ENCODE data around the gene HDGF. TPM values are rescaled to one million over a fixed set of nuclear protein-coding genes. Genes with fewer than 3 reads are reported as not detected.
A peak's percentile ranks its signal among the peaks of the same experiment; 100 is the strongest.
"Not testable (repeated sequence)": the region's sequence is repeated elsewhere in the genome, so short reads cannot be mapped to it uniquely, and the experiment has no call there.

The HDGF gene
- total RNA-seq, 2 experiments from 2014 or later: 186 to 196 TPM

DNA sequence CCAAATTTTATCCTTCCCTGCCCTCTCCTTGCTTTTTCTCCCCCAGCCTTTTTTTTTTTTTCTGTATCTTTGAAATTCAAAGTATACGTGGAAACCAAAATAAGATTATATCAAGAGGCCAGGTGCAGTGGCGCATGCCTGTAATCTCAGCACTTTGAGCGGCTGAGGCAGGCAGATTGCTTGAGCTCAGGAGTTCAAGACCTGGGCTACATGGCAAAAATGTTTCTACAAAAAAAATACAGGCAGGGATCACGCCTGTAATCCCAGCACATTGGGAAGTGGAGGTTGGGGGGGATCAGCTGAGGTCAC lies 9.3 kb upstream of the HDGF start:
- POLR2A ChIA-PET: interaction anchor here (1.2 kb wide), 1 partner anchor 9 kb away, joined by 5 read pairs; the partner anchor contains the start of gene HDGF
- H3K4me3 Mint-ChIP-seq: no peak overlapping the region
- H3K4me1 Mint-ChIP-seq: peaks cover 6% of the 10 kb centered on the region

DNA sequence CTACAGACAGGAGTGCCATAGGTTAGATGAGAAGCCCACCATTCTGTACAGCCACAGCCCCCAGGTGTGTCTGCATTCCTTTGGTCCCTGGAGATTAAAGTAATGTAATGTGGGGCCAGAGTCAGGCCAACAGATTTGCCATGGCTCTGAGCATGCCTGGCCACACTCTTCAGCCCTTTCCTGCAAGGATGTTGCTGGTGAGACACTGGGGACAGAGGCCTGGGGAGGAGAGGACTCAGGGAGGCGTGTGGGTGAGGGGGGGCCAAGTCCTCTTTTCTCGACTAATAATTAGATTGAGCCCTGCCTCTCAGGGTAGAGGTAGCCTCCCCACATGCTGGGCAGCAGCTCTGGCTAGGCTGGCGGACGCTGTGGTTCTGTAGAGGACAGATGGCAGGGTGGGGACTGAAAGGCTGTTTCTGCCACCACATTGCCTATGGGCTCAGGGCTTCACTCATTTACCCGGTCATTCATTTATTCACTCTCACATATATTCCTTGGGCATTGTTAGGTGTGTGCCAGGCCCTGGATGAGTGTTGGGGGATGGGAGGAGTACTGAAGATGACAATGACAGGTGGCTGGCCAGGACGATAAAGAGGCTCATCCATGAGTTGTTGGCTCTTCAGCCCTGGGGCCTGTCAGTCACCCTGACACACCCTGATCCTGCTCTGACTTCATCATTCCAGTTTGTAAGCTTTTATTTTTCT lies 8.8 kb upstream of the HDGF start:
- ATAC-seq (ENCODE audit: low read depth) (no peak), DNase-seq (no peak)
- no peaks in the 10 kb centered on the region for H3K9me3 Mint-ChIP-seq
- no peaks in the 10 kb centered on the region for H3K27me3 Mint-ChIP-seq
- H3K36me3 Mint-ChIP-seq: no peaks in the 10 kb centered on the region
- POLR2A ChIA-PET: interaction anchor here (1.2 kb wide), 1 partner anchor 8 kb away, joined by 5 read pairs; the partner anchor contains the start of gene HDGF
- H3K4me1 Mint-ChIP-seq: peaks cover 4% of the 10 kb centered on the region
- H3K4me3 Mint-ChIP-seq: no peak overlapping the region
- H3K27ac Mint-ChIP-seq: no peak overlapping the region

More for the DNA sequence above, 9.3 kb upstream of the HDGF start:
- H3K9me3 Mint-ChIP-seq: no peaks in the 10 kb centered on the region
- DNase-seq (no peak), ATAC-seq (ENCODE audit: low read depth) (no peak)
- H3K27me3 Mint-ChIP-seq: no peaks in the 10 kb centered on the region
- H3K27ac Mint-ChIP-seq: no peak overlapping the region
- H3K36me3 Mint-ChIP-seq: no peaks in the 10 kb centered on the region

GRCh38 chr1:156757572-156758253 lies 6.2 kb upstream of the HDGF start:
- peak; percentile 4 for DNase-seq

GRCh38 chr1:156756355-156756754 lies 4.9 kb upstream of the HDGF start:
- H3K27me3 Mint-ChIP-seq: no peaks in the 10 kb centered on the region
- H3K36me3 Mint-ChIP-seq: peaks cover 5% of the 10 kb centered on the region
- ATAC-seq (ENCODE audit: low read depth): no peak
- no peak for DNase-seq
- H3K4me1 Mint-ChIP-seq: peaks cover 13% of the 10 kb centered on the region
- no peaks in the 10 kb centered on the region for H3K9me3 Mint-ChIP-seq
- no peak overlapping the region for H3K4me3 Mint-ChIP-seq
- no peak overlapping the region for H3K27ac Mint-ChIP-seq
- POLR2A ChIA-PET: interaction anchor here (0.6 to 1.0 kb wide), 6 partner anchors 11 to 122 kb away, joined by 3 to 5 read pairs (median 4); partner anchors contain the start of genes ISG20L2, METTL25B, MRPL24 and PRCC

More at GRCh38 chr1:156757572-156758253, 6.2 kb upstream of the HDGF start:
- H3K36me3 Mint-ChIP-seq; H3K9me3 Mint-ChIP-seq; H3K27me3 Mint-ChIP-seq; H3K27ac Mint-ChIP-seq; ATAC-seq (ENCODE audit: low read depth); POLR2A ChIA-PET; H3K4me3 Mint-ChIP-seq: not testable (repeated sequence)
- H3K4me1 Mint-ChIP-seq: peaks cover 11% of the 10 kb centered on the region

DNA sequence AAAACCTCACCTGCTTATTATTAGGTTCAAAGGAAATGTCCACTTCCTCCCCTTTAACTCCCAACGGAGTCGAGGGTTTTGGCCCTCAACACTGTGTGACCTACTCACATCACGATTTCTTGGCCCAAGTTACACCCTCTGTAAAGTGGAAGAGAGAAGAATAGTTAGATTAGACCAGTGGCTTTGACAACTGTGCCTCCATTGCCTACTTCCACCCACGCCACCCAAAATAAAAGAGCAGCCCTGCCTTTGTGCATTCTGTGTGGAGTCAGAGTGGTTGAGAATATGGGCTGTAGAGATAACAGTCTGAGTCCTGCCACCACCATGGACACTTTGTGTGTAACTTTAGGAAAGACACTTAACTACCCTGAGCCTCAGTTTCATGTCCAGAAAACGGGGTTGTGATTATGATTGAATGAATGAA lies 4.1 kb upstream of the HDGF start:
- no peak for DNase-seq
- Mint-ChIP-seq H3K9me3 (no peaks in the 10 kb centered on the region), H3K27ac (no peak overlapping the region), H3K27me3 (no peaks in the 10 kb centered on the region), H3K4me1 (peaks cover 13% of the 10 kb centered on the region), H3K36me3 (peaks cover 5% of the 10 kb centered on the region), H3K4me3 (no peak overlapping the region)
- POLR2A ChIA-PET: interaction anchor here (1.4 kb wide), 1 partner anchor 27 kb away, joined by 4 read pairs; the partner anchor contains the start of genes ISG20L2 and METTL25B
- ATAC-seq (ENCODE audit: low read depth): no peak

- ATAC-seq (ENCODE audit: low read depth) (no peak), DNase-seq (no peak)
- Mint-ChIP-seq H3K27me3 (no peaks in the 10 kb centered on the region), H3K4me3 (no peak overlapping the region), H3K9me3 (no peaks in the 10 kb centered on the region), H3K36me3 (peaks cover 11% of the 10 kb centered on the region), H3K27ac (no peak overlapping the region), H3K4me1 (peaks cover 24% of the 10 kb centered on the region)
- POLR2A ChIA-PET: interaction anchor here (1.4 to 5.7 kb wide), 2 partner anchors 11 to 26 kb away, joined by 4 to 67 read pairs; partner anchors contain the start of genes ISG20L2, METTL25B and PRCC
Measured at GRCh38 chr1:156754219-156754618, 2.7 kb upstream of the HDGF start.

DNA sequence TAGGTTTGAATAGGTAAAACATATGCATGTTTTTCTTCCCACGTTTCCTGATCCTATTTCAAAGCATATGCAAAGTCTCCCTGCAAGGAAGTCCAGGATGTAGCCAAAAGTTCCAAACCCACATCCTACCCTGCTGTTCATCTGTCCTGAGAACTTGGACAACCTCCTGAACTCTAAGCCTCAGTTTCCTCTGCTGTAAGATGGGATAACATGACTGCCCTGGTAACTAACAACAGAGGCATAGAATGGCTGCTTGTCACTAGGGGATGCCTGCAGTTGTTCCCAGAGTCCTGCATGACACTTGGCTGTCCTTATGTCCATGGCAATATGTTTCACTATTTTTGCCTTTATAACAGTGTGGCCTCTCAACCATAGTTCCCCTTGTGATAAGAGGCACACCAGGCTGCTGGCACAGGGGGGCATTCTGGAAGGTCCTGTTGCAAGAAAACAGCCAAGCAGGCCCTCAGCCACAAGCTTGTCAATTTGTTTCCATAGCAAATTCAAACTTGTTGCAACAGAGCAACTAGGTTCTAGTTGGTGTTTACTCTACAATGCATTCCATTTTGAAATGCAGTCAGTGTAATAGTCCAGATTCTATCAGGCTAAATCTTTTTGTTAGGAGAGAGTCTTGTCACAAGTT lies 1.5 kb upstream of the HDGF start:
- no peaks in the 10 kb centered on the region for H3K9me3 Mint-ChIP-seq

DNA sequence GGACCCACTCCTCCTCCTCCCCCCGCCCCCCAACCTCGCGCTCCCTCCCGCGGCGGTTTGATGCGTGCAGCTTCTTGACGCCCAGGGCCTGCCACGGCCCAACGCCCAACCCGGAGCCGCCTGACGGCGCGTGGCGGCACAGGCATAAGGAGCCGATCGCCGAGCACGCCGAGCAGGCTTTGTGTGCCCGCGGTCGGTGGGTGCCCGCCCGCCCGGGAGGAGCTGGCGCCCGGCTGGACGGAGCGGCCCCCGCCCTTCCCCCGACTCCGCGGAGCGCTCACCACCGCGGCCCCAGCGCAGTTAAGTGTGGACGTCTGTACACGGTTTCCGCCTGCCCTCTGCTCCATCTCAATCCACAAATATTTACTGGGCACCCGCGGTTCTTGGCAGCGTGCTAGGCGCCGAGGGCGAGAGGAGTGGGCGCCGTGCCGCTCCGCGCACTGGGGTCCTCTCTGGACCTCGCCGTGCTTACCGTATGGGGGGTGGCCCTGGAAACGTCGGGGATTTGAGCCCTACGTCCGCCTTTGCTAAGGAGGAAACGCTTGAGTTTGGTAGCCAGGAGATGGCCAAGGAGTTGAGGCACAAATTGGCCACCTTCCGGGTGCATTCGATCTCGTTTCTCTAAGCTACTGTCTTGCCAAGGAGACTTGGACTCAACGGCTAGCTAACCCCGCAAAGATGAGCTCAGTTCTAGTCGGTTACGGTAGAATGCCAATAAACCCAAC lies 444 bp upstream of the HDGF start:
- H3K27ac Mint-ChIP-seq: peak overlapping the region; percentile 92
- peaks cover 39% of the 10 kb centered on the region for H3K4me1 Mint-ChIP-seq
- no peaks in the 10 kb centered on the region for H3K27me3 Mint-ChIP-seq
- peak; percentile 93 for DNase-seq
- ATAC-seq (ENCODE audit: low read depth): peak; percentile 84
- POLR2A ChIA-PET: interaction anchor here (0.6 to 5.7 kb wide), 15 partner anchors 9 to 299 kb away, joined by 3 to 69 read pairs (median 5); partner anchors contain the start of genes ISG20L2, METTL25B, MRPL24 and PRCC
- no peaks in the 10 kb centered on the region for H3K9me3 Mint-ChIP-seq
- peak overlapping the region; percentile 91 for H3K4me3 Mint-ChIP-seq
- peaks cover 19% of the 10 kb centered on the region for H3K36me3 Mint-ChIP-seq

More for the DNA sequence above, 1.5 kb upstream of the HDGF start:
- ATAC-seq (ENCODE audit: low read depth): no peak
- no peak for DNase-seq
- H3K4me3 Mint-ChIP-seq: peak overlapping the region; percentile 91
- no peaks in the 10 kb centered on the region for H3K27me3 Mint-ChIP-seq
- H3K4me1 Mint-ChIP-seq: peaks cover 33% of the 10 kb centered on the region
- POLR2A ChIA-PET: interaction anchor here (1.0 to 5.7 kb wide), 7 partner anchors 8 to 109 kb away, joined by 3 to 69 read pairs (median 6); partner anchors contain the start of genes ISG20L2, METTL25B, MRPL24 and PRCC
- H3K36me3 Mint-ChIP-seq: peaks cover 19% of the 10 kb centered on the region
- H3K27ac Mint-ChIP-seq: peak overlapping the region; percentile 92

DNA sequence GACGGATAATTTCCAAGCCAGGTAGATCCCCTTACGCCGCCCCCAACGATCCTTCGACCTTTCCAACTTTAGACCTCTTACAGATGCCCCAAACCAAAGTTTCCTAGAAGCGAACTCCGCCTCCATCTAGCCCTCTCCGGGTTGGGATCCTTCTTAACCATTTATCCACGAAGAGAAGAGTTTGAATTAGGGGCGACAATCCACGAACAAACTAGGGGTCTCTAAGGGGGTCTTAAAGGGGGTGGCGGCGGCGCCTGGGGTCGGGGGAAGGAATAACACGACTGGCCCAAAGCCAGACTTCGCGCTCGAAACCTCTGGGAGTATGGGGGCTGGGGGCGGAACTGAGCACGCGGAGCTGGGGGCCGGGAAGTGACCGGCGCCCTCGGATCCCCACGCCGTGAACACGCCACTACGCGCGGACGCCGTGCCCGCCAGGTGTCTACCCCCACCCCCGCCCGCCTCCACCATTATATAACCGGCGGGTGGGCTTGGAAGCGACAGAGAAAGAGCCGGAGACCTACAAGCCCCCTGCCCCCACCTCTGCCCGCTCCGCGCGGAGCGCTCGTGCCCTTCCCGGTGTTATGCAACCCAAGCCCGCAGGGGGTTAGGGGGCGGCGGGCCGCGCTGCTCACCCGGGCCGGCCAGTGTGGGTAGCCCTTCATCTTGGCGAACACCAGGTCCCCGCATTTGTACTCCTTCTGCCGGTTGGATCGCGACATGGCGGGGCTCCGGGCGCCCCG lies 594 bp downstream of the HDGF start:
- peak overlapping the region; percentile 99 for H3K4me3 Mint-ChIP-seq
- H3K4me1 Mint-ChIP-seq: peaks cover 44% of the 10 kb centered on the region
- H3K9me3 Mint-ChIP-seq: no peaks in the 10 kb centered on the region
- DNase-seq (peak; percentile 69), ATAC-seq (ENCODE audit: low read depth) (peak; percentile 21)
- H3K36me3 Mint-ChIP-seq: peaks cover 19% of the 10 kb centered on the region
- POLR2A ChIA-PET: interaction anchor here (0.6 to 5.7 kb wide), 9 partner anchors 9 to 189 kb away, joined by 3 to 69 read pairs (median 6); partner anchors contain the start of genes ISG20L2, METTL25B, MRPL24 and NTRK1
- H3K27me3 Mint-ChIP-seq: no peaks in the 10 kb centered on the region
- H3K27ac Mint-ChIP-seq: peak overlapping the region; percentile 93

- Mint-ChIP-seq H3K36me3 (peaks cover 23% of the 10 kb centered on the region), H3K4me3 (peak overlapping the region; percentile 99), H3K4me1 (peaks cover 51% of the 10 kb centered on the region), H3K27ac (peak overlapping the region; percentile 93), H3K27me3 (no peaks in the 10 kb centered on the region), H3K9me3 (no peaks in the 10 kb centered on the region)
- POLR2A ChIA-PET: interaction anchor here (0.6 to 5.7 kb wide), 5 partner anchors 9 to 844 kb away, joined by 3 to 69 read pairs (median 67); partner anchors contain the start of genes ISG20L2, METTL25B, MRPL24 and NTRK1
- DNase-seq: peak; percentile 47
- ATAC-seq (ENCODE audit: low read depth): no peak
Measured at GRCh38 chr1:156750191-156750672, 1.2 kb downstream of the HDGF start.

DNA sequence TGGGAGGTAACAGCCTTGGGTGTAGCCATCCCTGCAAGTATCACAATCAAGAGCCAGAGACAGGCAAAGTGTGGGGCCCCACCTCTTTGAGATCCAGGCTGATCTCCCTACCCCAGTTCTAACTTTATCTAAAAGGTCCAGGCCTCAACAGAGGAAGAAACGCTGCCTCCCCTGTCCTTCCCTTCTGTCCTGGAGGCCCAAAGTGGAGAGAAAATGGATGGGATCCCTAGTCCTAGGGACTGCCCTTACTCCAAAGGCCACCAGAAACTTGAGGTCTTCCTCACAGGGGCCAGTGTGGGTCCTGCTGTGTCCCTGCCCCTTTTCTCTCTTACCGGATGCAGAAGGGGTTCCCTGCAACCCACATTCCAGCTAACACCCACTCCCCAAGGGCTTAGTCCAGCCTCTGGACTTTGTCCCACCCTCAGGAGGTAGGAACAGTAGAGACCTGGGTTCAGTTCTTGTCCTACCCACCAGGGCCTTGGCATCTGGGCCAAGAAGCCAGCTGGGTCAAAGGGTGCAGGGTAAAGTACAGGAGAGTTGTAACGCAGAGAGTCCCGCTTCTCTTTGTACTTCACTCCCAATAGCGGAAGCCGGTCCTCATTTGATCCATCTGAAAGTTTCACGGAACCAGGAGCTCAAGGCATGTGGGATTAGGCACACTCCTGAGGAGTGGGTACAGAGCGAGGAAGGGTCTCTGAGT lies 1.9 kb downstream of the HDGF start:
- peak overlapping the region; percentile 99 for H3K4me3 Mint-ChIP-seq
- POLR2A ChIA-PET: interaction anchor here (0.6 to 5.7 kb wide), 4 partner anchors 8 to 844 kb away, joined by 3 to 69 read pairs (median 36); partner anchors contain the start of genes MRPL24, NTRK1 and PRCC
- peaks cover 21% of the 10 kb centered on the region for H3K36me3 Mint-ChIP-seq
- ATAC-seq (ENCODE audit: low read depth): no peak
- H3K27ac Mint-ChIP-seq: peak overlapping the region; percentile 93
- H3K9me3 Mint-ChIP-seq: no peaks in the 10 kb centered on the region
- peaks cover 54% of the 10 kb centered on the region for H3K4me1 Mint-ChIP-seq
- no peak for DNase-seq
- H3K27me3 Mint-ChIP-seq: no peaks in the 10 kb centered on the region
